ENCODE results near the gene RCSD1. TPM values are rescaled to one million over a fixed set of nuclear protein-coding genes. Genes with fewer than 3 reads are reported as not detected.

RCSD1 gene
- total RNA-seq, 2 donors from 2014 or later, result 11.1 to 11.9 TPM

- no peak for DNase-seq (ENCODE audit: low spot score)
- ATAC-seq (ENCODE audit: insufficient number of reproducible peaks, low FRiP score, low read depth), result no peak
- H3K27ac ChIP-seq, result no peak overlapping the region
- TF ChIP-seq CTCF (IDR thresholded peaks at IDR 0.05), result no peak
- H3K27me3 ChIP-seq (replicated peaks; ENCODE audit: insufficient read depth), result no peaks in the 10 kb centered on the region
- no peaks in the 10 kb centered on the region for H3K9me3 ChIP-seq
- no peaks in the 10 kb centered on the region for H3K36me3 ChIP-seq
- H3K4me1 ChIP-seq (ENCODE audit: control insufficient read depth in 1 of 2, low read depth in 2 of 2), result peaks cover 0 to 10% of the 10 kb centered on the region in 2 donors
- H3K4me3 ChIP-seq, result no peak overlapping the region
These were observed 74.7 kb downstream of the RCSD1 start for GRCh38 chr1:167704715-167705114.

- no peak for ATAC-seq (ENCODE audit: insufficient number of reproducible peaks, low FRiP score, low read depth)
- no peaks in the 10 kb centered on the region for H3K9me3 ChIP-seq
- TF ChIP-seq CTCF (IDR thresholded peaks at IDR 0.05), result no peak
These were observed 75.2 kb downstream of the RCSD1 start for GRCh38 chr1:167705250-167705649.

GRCh38 chr1:167706363-167706762, 76.3 kb downstream of the RCSD1 start:
- Histone ChIP-seq H3K27me3 (replicated peaks; ENCODE audit: insufficient read depth) (no peaks in the 10 kb centered on the region), H3K36me3 (no peaks in the 10 kb centered on the region), H3K27ac (no peak overlapping the region), H3K4me1 (ENCODE audit: control insufficient read depth in 1 of 2, low read depth in 2 of 2) (peaks cover 4 to 10% of the 10 kb centered on the region in 2 donors), H3K4me3 (no peak overlapping the region), H3K9me3 (no peaks in the 10 kb centered on the region)
- no peak for TF ChIP-seq CTCF (IDR thresholded peaks at IDR 0.05)
- ATAC-seq (ENCODE audit: insufficient number of reproducible peaks, low FRiP score, low read depth) (no peak), DNase-seq (ENCODE audit: low spot score) (no peak)

More at GRCh38 chr1:167705250-167705649, 75.2 kb downstream of the RCSD1 start:
- H3K4me1 ChIP-seq (ENCODE audit: control insufficient read depth in 1 of 2, low read depth in 2 of 2), result peaks cover 0 to 8% of the 10 kb centered on the region in 2 donors
- H3K4me3 ChIP-seq, result no peak overlapping the region
- H3K27me3 ChIP-seq (replicated peaks; ENCODE audit: insufficient read depth), result no peaks in the 10 kb centered on the region
- DNase-seq (ENCODE audit: low spot score), result no peak
- H3K36me3 ChIP-seq, result no peaks in the 10 kb centered on the region
- H3K27ac ChIP-seq, result no peak overlapping the region

- no peak for ATAC-seq (ENCODE audit: insufficient number of reproducible peaks, low FRiP score, low read depth)
- no peaks in the 10 kb centered on the region for H3K9me3 ChIP-seq
- H3K36me3 ChIP-seq, result no peaks in the 10 kb centered on the region
- TF ChIP-seq CTCF (IDR thresholded peaks at IDR 0.05), result no peak
- no peaks in the 10 kb centered on the region for H3K27me3 ChIP-seq (replicated peaks; ENCODE audit: insufficient read depth)
- no peak overlapping the region for H3K4me3 ChIP-seq
- DNase-seq (ENCODE audit: low spot score), result no peak
- H3K4me1 ChIP-seq (ENCODE audit: control insufficient read depth in 1 of 2, low read depth in 2 of 2), result peaks cover 10 to 18% of the 10 kb centered on the region in 2 donors
- H3K27ac ChIP-seq, result no peak overlapping the region
These were observed 77.2 kb downstream of the RCSD1 start for GRCh38 chr1:167706931-167707877.

GRCh38 chr1:167707942-167708341, 77.9 kb downstream of the RCSD1 start:
- no peak for TF ChIP-seq CTCF (IDR thresholded peaks at IDR 0.05)
- Histone ChIP-seq H3K4me3 (no peak overlapping the region), H3K4me1 (ENCODE audit: control insufficient read depth in 1 of 2, low read depth in 2 of 2) (peaks cover 10 to 21% of the 10 kb centered on the region in 2 donors), H3K27ac (no peak overlapping the region), H3K9me3 (no peaks in the 10 kb centered on the region), H3K27me3 (replicated peaks; ENCODE audit: insufficient read depth) (no peaks in the 10 kb centered on the region), H3K36me3 (no peaks in the 10 kb centered on the region)
- ATAC-seq (ENCODE audit: insufficient number of reproducible peaks, low FRiP score, low read depth) (no peak), DNase-seq (ENCODE audit: low spot score) (no peak)
